ENCODE measurements around the gene BMP4. TPM values are rescaled to one million over a fixed set of nuclear protein-coding genes. Genes with fewer than 3 reads are reported as not detected.

BMP4 gene
- total RNA-seq, 1 donor from 2014 or later: 11.5 TPM

GRCh38 chr14:53947452-53948204 lies 9.0 kb downstream of the BMP4 start:
- Histone ChIP-seq H3K27ac (no peak overlapping the region), H3K9me3 (no peaks in the 10 kb centered on the region), H3K27me3 (ENCODE audit: low read depth) (peaks cover 14% of the 10 kb centered on the region), H3K36me3 (peaks cover 16% of the 10 kb centered on the region), H3K4me1 (no peaks in the 10 kb centered on the region), H3K4me3 (no peak overlapping the region)
- intact Hi-C loops (cut with DNase I): no loop called here
- DNase-seq (no peak), ATAC-seq (no peak)
- TF ChIP-seq CTCF (IDR thresholded peaks at IDR 0.05): no peak

GRCh38 chr14:53947094-53947445 lies 9.6 kb downstream of the BMP4 start:
- intact Hi-C loops (cut with DNase I): no loop called here
- DNase-seq: no peak
- no peaks in the 10 kb centered on the region for H3K9me3 ChIP-seq

GRCh38 chr14:53946404-53947093 lies 10.1 kb downstream of the BMP4 start:
- no peaks in the 10 kb centered on the region for H3K4me1 ChIP-seq
- intact Hi-C loops (cut with DNase I): no loop called here
- TF ChIP-seq CTCF (IDR thresholded peaks at IDR 0.05): no peak
- ATAC-seq: peak; percentile 61 to 68
- no peak for DNase-seq
- H3K36me3 ChIP-seq: peaks cover 16% of the 10 kb centered on the region
- H3K4me3 ChIP-seq: peak overlapping the region; percentile 36
- H3K27ac ChIP-seq: no peak overlapping the region
- no peaks in the 10 kb centered on the region for H3K9me3 ChIP-seq
- peaks cover 11% of the 10 kb centered on the region for H3K27me3 ChIP-seq (ENCODE audit: low read depth)

More at GRCh38 chr14:53947094-53947445, 9.6 kb downstream of the BMP4 start:
- Histone ChIP-seq H3K27ac (no peak overlapping the region), H3K27me3 (ENCODE audit: low read depth) (peaks cover 14% of the 10 kb centered on the region), H3K4me1 (no peaks in the 10 kb centered on the region), H3K4me3 (peak overlapping the region; percentile 36), H3K36me3 (peaks cover 16% of the 10 kb centered on the region)
- no peak for TF ChIP-seq CTCF (IDR thresholded peaks at IDR 0.05)
- ATAC-seq: no peak

- intact Hi-C loops (cut with DNase I): no loop called here
These were observed 10.6 kb downstream of the BMP4 start for GRCh38 chr14:53946071-53946403.

GRCh38 chr14:53943751-53944083 lies 12.9 kb downstream of the BMP4 start:
- ATAC-seq (no peak), DNase-seq (no peak)
- Histone ChIP-seq H3K27ac (no peak overlapping the region), H3K36me3 (no peaks in the 10 kb centered on the region), H3K4me3 (no peak overlapping the region), H3K4me1 (no peaks in the 10 kb centered on the region), H3K9me3 (no peaks in the 10 kb centered on the region), H3K27me3 (ENCODE audit: low read depth) (peaks cover 10% of the 10 kb centered on the region)
- intact Hi-C loops (cut with DNase I): no loop called here
- no peak for TF ChIP-seq CTCF (IDR thresholded peaks at IDR 0.05)

More at GRCh38 chr14:53946071-53946403, 10.6 kb downstream of the BMP4 start:
- Histone ChIP-seq H3K4me3 (no peak overlapping the region), H3K27me3 (ENCODE audit: low read depth) (peaks cover 10% of the 10 kb centered on the region), H3K36me3 (peaks cover 16% of the 10 kb centered on the region), H3K27ac (no peak overlapping the region), H3K9me3 (no peaks in the 10 kb centered on the region), H3K4me1 (no peaks in the 10 kb centered on the region)
- ATAC-seq (no peak), DNase-seq (no peak)
- no peak for TF ChIP-seq CTCF (IDR thresholded peaks at IDR 0.05)
